HUES6 (cell line): ENCODE data around the gene ZNF106.

Experiments used
- H3K27ac ChIP-seq: 2 replicates; pipeline ENCODE4 v1.7.0; 2013; ENCODE audit warnings: low read depth, mild to moderate bottlenecking, low read length, inconsistent platforms
- H3K27me3 ChIP-seq: 2 replicates; pipeline ENCODE4 v1.6.1; 2013; ENCODE audit warnings: low read length; ENCODE audit not compliant: control insufficient read depth, insufficient read depth
- H3K36me3 ChIP-seq: 2 replicates; pipeline ENCODE4 v1.6.1; 2013; ENCODE audit warnings: low read length; ENCODE audit not compliant: control insufficient read depth, insufficient read depth
- H3K4me1 ChIP-seq: 2 replicates; pipeline ENCODE4 v1.6.1; 2013; ENCODE audit warnings: low read length; ENCODE audit not compliant: control insufficient read depth, insufficient read depth
- H3K4me3 ChIP-seq: 2 replicates; pipeline ENCODE4 v1.5.1; 2013; ENCODE audit warnings: low read depth, low read length
- H3K9ac ChIP-seq: one replicate; pipeline ENCODE4 v1.6.1; 2013; ENCODE audit warnings: mild to moderate bottlenecking, low read length
- H3K9me3 ChIP-seq: 2 replicates; pipeline ENCODE4 v1.6.1; 2013; ENCODE audit warnings: low read depth, low read length; ENCODE audit not compliant: control insufficient read depth, insufficient read depth

ZNF106 gene

GRCh38 chr15:42365921-42366550 is 124.9 kb downstream of the ZNF106 start:
- no peak overlapping the region for H3K27ac ChIP-seq
- no peak overlapping the region for H3K4me3 ChIP-seq
- peaks cover 16% of the 10 kb centered on the region for H3K4me1 ChIP-seq
- no peak overlapping the region for H3K9ac ChIP-seq
- peaks cover 52% of the 10 kb centered on the region for H3K27me3 ChIP-seq
- H3K9me3 ChIP-seq: peaks cover 17% of the 10 kb centered on the region
- H3K36me3 ChIP-seq: no peaks in the 10 kb centered on the region

- H3K27ac ChIP-seq: no peak overlapping the region
- no peaks in the 10 kb centered on the region for H3K36me3 ChIP-seq
- H3K9me3 ChIP-seq: peaks cover 17% of the 10 kb centered on the region
- H3K9ac ChIP-seq: no peak overlapping the region
- H3K4me1 ChIP-seq: peaks cover 16% of the 10 kb centered on the region
- no peak overlapping the region for H3K4me3 ChIP-seq
- H3K27me3 ChIP-seq: peaks cover 41% of the 10 kb centered on the region
Measured at GRCh38 chr15:42364529-42364928, 126.4 kb downstream of the ZNF106 start.

- H3K4me1 ChIP-seq: peaks cover 16% of the 10 kb centered on the region
- no peak overlapping the region for H3K9ac ChIP-seq
- no peaks in the 10 kb centered on the region for H3K36me3 ChIP-seq
- no peak overlapping the region for H3K27ac ChIP-seq
- no peak overlapping the region for H3K4me3 ChIP-seq
- H3K27me3 ChIP-seq: peaks cover 38% of the 10 kb centered on the region
- peaks cover 12% of the 10 kb centered on the region for H3K9me3 ChIP-seq
Measured at GRCh38 chr15:42363942-42364341, 127.0 kb downstream of the ZNF106 start.

- Histone ChIP-seq H3K4me3 (0 out of 2 replicates have a peak overlapping the region, but pooled peaks have one; percentile 11), H3K27me3 (peaks cover 38% of the 10 kb centered on the region), H3K9me3 (peaks cover 8% of the 10 kb centered on the region), H3K36me3 (no peaks in the 10 kb centered on the region), H3K27ac (no peak overlapping the region), H3K9ac (no peak overlapping the region), H3K4me1 (peaks cover 16% of the 10 kb centered on the region)
Measured at GRCh38 chr15:42363487-42363886, 127.5 kb downstream of the ZNF106 start.
